HG03354 (cell line): ENCODE results near the gene NMRK1.

ENCODE experiments used
- ATAC-seq: cut with Tn5 transposase; IDR thresholded peaks from one replicate; pipeline ENCODE4 v1.9.1; 2021; ENCODE audit warnings: mild to moderate bottlenecking; ENCODE audit not compliant: unreplicated experiment, poor library complexity, severe bottlenecking

Gene NMRK1

GRCh38 chr9:75087824-75088645 lies at the start of gene NMRK1, which contains the start of gene OSTF1:
Gene NMRK1 (minus strand): TSS chr9:75088155. CDS start chr9:75083115, 5,040 bp downstream.
Gene OSTF1 (plus strand): TSS chr9:75088514. CDS start chr9:75088693, 179 bp downstream.
- ATAC-seq = peak; percentile 88

- ATAC-seq = no peak
These were observed 46.5 kb upstream of the NMRK1 start for GRCh38 chr9:75134495-75134894.

- ATAC-seq = no peak
These were observed 45.4 kb upstream of the NMRK1 start for GRCh38 chr9:75133396-75133795.

GRCh38 chr9:75132244-75132643 lies 44.3 kb upstream of the NMRK1 start:
- no peak for ATAC-seq

GRCh38 chr9:75131700-75132099 lies 43.7 kb upstream of the NMRK1 start:
- ATAC-seq = no peak

GRCh38 chr9:75130621-75131230 lies 42.8 kb upstream of the NMRK1 start:
- ATAC-seq = no peak

GRCh38 chr9:75130172-75130571 lies 42.2 kb upstream of the NMRK1 start:
- no peak for ATAC-seq

GRCh38 chr9:75128535-75128934 lies 40.6 kb upstream of the NMRK1 start:
- no peak for ATAC-seq

GRCh38 chr9:75123696-75124095 lies 35.7 kb upstream of the NMRK1 start:
- ATAC-seq = no peak

GRCh38 chr9:75121914-75122558 lies 34.1 kb upstream of the NMRK1 start:
- no peak for ATAC-seq

- no peak for ATAC-seq
These were observed 32.7 kb upstream of the NMRK1 start for GRCh38 chr9:75120686-75121085.

GRCh38 chr9:75117564-75117963 lies 29.6 kb upstream of the NMRK1 start:
- no peak for ATAC-seq

GRCh38 chr9:75116306-75116705 lies 28.4 kb upstream of the NMRK1 start:
- ATAC-seq = no peak

- ATAC-seq = no peak
These were observed 24.8 kb upstream of the NMRK1 start for GRCh38 chr9:75112789-75113188.

- ATAC-seq = no peak
These were observed 23.2 kb upstream of the NMRK1 start for GRCh38 chr9:75111019-75111622.

- no peak for ATAC-seq
These were observed 21.4 kb upstream of the NMRK1 start for GRCh38 chr9:75109210-75109839.

GRCh38 chr9:75108571-75108970 lies 20.6 kb upstream of the NMRK1 start:
- no peak for ATAC-seq

- no peak for ATAC-seq
These were observed 18.9 kb upstream of the NMRK1 start for GRCh38 chr9:75106857-75107256.

- no peak for ATAC-seq
These were observed 17.9 kb upstream of the NMRK1 start for GRCh38 chr9:75105841-75106240.

- ATAC-seq = no peak
These were observed 17.1 kb upstream of the NMRK1 start for GRCh38 chr9:75105019-75105540.
